PC-3 (cell line): ENCODE data around the gene CRTC1. TPM values are rescaled to one million over a fixed set of nuclear protein-coding genes. Genes with fewer than 3 reads are reported as not detected.

Experiments used
- ATAC-seq: fragments of 200-7000 bp; cut with Tn5 transposase; 2 replicates; pipeline ENCODE4 v1.9.1; 2020; ENCODE audit warnings: mild to moderate bottlenecking, moderate library complexity
- BruUV-seq: library from RNA; stranded (reverse); fragments of 400-500 nt; replicated peaks from 2 replicates; lab custom pipeline; 2021; lab: Mats Ljungman, UMichigan
- CTCF ChIA-PET: fragments of 300-600 bp; sonication (Branson Sonifier 250); formaldehyde crosslinking; loops from one replicate; lab custom pipeline; 2022; ENCODE audit warnings: antibody characterized with exemption; lab: Charles Lee
- POLR2A ChIA-PET: fragments of 300-600 bp; sonication (Branson Sonifier 250); formaldehyde crosslinking; loops from one replicate; lab custom pipeline; 2022; ENCODE audit warnings: antibody characterized with exemption; ENCODE audit not compliant: unreplicated experiment; lab: Charles Lee
- DNase-seq: peaks from one replicate; pipeline ENCODE4 v3.0.0-alpha.2; 2015
- H2AFZ ChIP-seq: fragments of 300-600 bp; sonication (generic); 2 replicates; pipeline ENCODE4 v1.6.0; 2016; ENCODE audit warnings: antibody characterized with exemption, low read length
- H3F3A ChIP-seq: fragments of 300-600 bp; sonication (generic); one replicate; pipeline ENCODE4 v1.6.0; 2017; ENCODE audit warnings: antibody characterized with exemption, low read length, control low read depth, mild to moderate bottlenecking; ENCODE audit not compliant: unreplicated experiment
- H3K27ac ChIP-seq: fragments of 300-600 bp; sonication (generic); 2 replicates; pipeline ENCODE4 v1.5.1; 2016; ENCODE audit warnings: mild to moderate bottlenecking, low read length
- H3K27me3 ChIP-seq: fragments of 300-600 bp; sonication (generic); 2 replicates; pipeline ENCODE4 v1.6.1; 2016; ENCODE audit warnings: low read length, mixed read lengths
- H3K36me3 ChIP-seq: fragments of 300-600 bp; sonication (generic); 2 replicates; pipeline ENCODE4 v1.6.1; 2016; ENCODE audit warnings: low read depth, mixed run types, low read length, mixed read lengths
- H3K4me1 ChIP-seq: fragments of 300-600 bp; sonication (generic); 2 replicates; pipeline ENCODE4 v1.5.1; 2016; ENCODE audit warnings: low read length; ENCODE audit not compliant: insufficient read depth
- H3K4me2 ChIP-seq: fragments of 300-600 bp; sonication (generic); 2 replicates; pipeline ENCODE4 v1.6.0; 2016; ENCODE audit warnings: low read length
- H3K4me3 ChIP-seq: fragments of 300-600 bp; sonication (generic); 2 replicates; pipeline ENCODE4 v1.5.1; 2016; ENCODE audit warnings: mild to moderate bottlenecking, low read length, mixed read lengths
- H3K79me2 ChIP-seq: fragments of 300-600 bp; sonication (generic); 2 replicates; pipeline ENCODE4 v1.6.1; 2017; ENCODE audit warnings: low read length, mixed read lengths
- H3K9ac ChIP-seq: fragments of 300-600 bp; sonication (generic); 2 replicates; pipeline ENCODE4 v1.6.0; 2016; ENCODE audit warnings: mild to moderate bottlenecking, low read length
- H3K9me2 ChIP-seq: fragments of 300-600 bp; sonication (generic); replicated peaks from 2 replicates; pipeline ENCODE4 v1.6.1; 2016; ENCODE audit warnings: mixed run types, low read length, mixed read lengths
- H3K9me3 ChIP-seq: fragments of 300-600 bp; sonication (generic); 2 replicates; pipeline ENCODE4 v1.6.1; 2016; ENCODE audit warnings: low read length, mixed read lengths
- H4K20me1 ChIP-seq: fragments of 300-600 bp; sonication (generic); 2 replicates; pipeline ENCODE4 v1.6.1; 2016; ENCODE audit warnings: low read length, mixed read lengths
- CTCF ChIP-seq: fragments of 300-600 bp; sonication (generic); conservative IDR thresholded peaks from 2 replicates; pipeline ENCODE4 v1.5.1; 2017; ENCODE audit warnings: antibody characterized with exemption, low read depth, mild to moderate bottlenecking, low read length
- EZH2 ChIP-seq: fragments of 300-600 bp; sonication (generic); IDR thresholded peaks from one replicate; pipeline ENCODE4 v1.6.1; 2017; ENCODE audit warnings: antibody characterized with exemption, mild to moderate bottlenecking, low read length; ENCODE audit not compliant: unreplicated experiment
- EZH2phosphoT487 ChIP-seq: fragments of 300-600 bp; sonication (generic); IDR thresholded peaks from 2 replicates; pipeline ENCODE4 v1.6.1; 2018; ENCODE audit warnings: mild to moderate bottlenecking, antibody characterized with exemption, low read length, borderline replicate concordance
- intact Hi-C: fragments of 100-400 bp; cut with micrococcal nuclease; formaldehyde crosslinking; loops from 2 replicates; pipeline ENCODE4 v1.9.0; 2023
- total RNA-seq: library from RNA; depleted of rRNA; stranded (reverse); fragments of >200 nt; gene quantifications from 2 replicates; pipeline ENCODE4 v1.2.3, GENCODE V29; 2014

The CRTC1 gene
- total RNA-seq, 1 experiment from 2014 or later = 6.7 TPM

- no peak overlapping the region for H3K4me2 ChIP-seq
- H3K9ac ChIP-seq = no peak overlapping the region
- H4K20me1 ChIP-seq = no peaks in the 10 kb centered on the region
- DNase-seq = no peak
- H3K27me3 ChIP-seq = no peaks in the 10 kb centered on the region
- H3K36me3 ChIP-seq = no peaks in the 10 kb centered on the region
- CTCF ChIA-PET = no interaction called here
- intact Hi-C loops = no loop called here
- no peaks in the 10 kb centered on the region for H3K4me1 ChIP-seq
- TF ChIP-seq CTCF (no peak), EZH2 (no peak), EZH2phosphoT487 (no peak)
- no peaks in the 10 kb centered on the region for H3K9me3 ChIP-seq
- H3K4me3 ChIP-seq = no peak overlapping the region
- H3K27ac ChIP-seq = no peak overlapping the region
- H3F3A ChIP-seq = no peaks in the 10 kb centered on the region
- no peaks in the 10 kb centered on the region for H3K9me2 ChIP-seq
- no TSS peak for BruUV-seq
- H2AFZ ChIP-seq = no peak overlapping the region
- no peaks in the 10 kb centered on the region for H3K79me2 ChIP-seq
- POLR2A ChIA-PET = no interaction called here
- no peak for ATAC-seq
Measured at GRCh38 chr19:18659281-18660050, 24.0 kb upstream of the CRTC1 start.

- Histone ChIP-seq H3K4me1 (no peaks in the 10 kb centered on the region), H3K4me2 (no peak overlapping the region), H3K79me2 (no peaks in the 10 kb centered on the region), H3K9me2 (no peaks in the 10 kb centered on the region), H3K9ac (no peak overlapping the region), H3K4me3 (no peak overlapping the region), H3K9me3 (no peaks in the 10 kb centered on the region), H3F3A (no peaks in the 10 kb centered on the region), H3K36me3 (no peaks in the 10 kb centered on the region), H3K27ac (no peak overlapping the region), H4K20me1 (no peaks in the 10 kb centered on the region), H3K27me3 (no peaks in the 10 kb centered on the region), H2AFZ (no peak overlapping the region)
- no peak for TF ChIP-seq EZH2
- no peak for TF ChIP-seq EZH2phosphoT487
- peak; percentile 77 for ATAC-seq
- DNase-seq = no peak
- CTCF ChIA-PET = no interaction called here
- POLR2A ChIA-PET = no interaction called here
- no TSS peak for BruUV-seq
- intact Hi-C loops = no loop called here
Measured at GRCh38 chr19:18660051-18660910, 23.2 kb upstream of the CRTC1 start.

- H3K9me3 ChIP-seq = no peaks in the 10 kb centered on the region
- H2AFZ ChIP-seq = no peak overlapping the region
- no peak for DNase-seq
- no peak for TF ChIP-seq CTCF
- no peak for TF ChIP-seq EZH2phosphoT487
- TF ChIP-seq EZH2 = no peak
- H3K36me3 ChIP-seq = no peaks in the 10 kb centered on the region
- H3K9ac ChIP-seq = no peak overlapping the region
- no peaks in the 10 kb centered on the region for H4K20me1 ChIP-seq
- no peaks in the 10 kb centered on the region for H3K4me1 ChIP-seq
- H3F3A ChIP-seq = no peaks in the 10 kb centered on the region
- intact Hi-C loops = no loop called here
- ATAC-seq = no peak
- no peaks in the 10 kb centered on the region for H3K9me2 ChIP-seq
- no peaks in the 10 kb centered on the region for H3K27me3 ChIP-seq
- no peak overlapping the region for H3K4me2 ChIP-seq
- no peak overlapping the region for H3K4me3 ChIP-seq
- ChIA-PET POLR2A (no interaction called here), CTCF (no interaction called here)
- no peak overlapping the region for H3K27ac ChIP-seq
- H3K79me2 ChIP-seq = no peaks in the 10 kb centered on the region
- BruUV-seq = no TSS peak
Measured at GRCh38 chr19:18660939-18661670, 22.4 kb upstream of the CRTC1 start.
